ENCODE results near the gene IGFBP3.

The IGFBP3 gene

DNA sequence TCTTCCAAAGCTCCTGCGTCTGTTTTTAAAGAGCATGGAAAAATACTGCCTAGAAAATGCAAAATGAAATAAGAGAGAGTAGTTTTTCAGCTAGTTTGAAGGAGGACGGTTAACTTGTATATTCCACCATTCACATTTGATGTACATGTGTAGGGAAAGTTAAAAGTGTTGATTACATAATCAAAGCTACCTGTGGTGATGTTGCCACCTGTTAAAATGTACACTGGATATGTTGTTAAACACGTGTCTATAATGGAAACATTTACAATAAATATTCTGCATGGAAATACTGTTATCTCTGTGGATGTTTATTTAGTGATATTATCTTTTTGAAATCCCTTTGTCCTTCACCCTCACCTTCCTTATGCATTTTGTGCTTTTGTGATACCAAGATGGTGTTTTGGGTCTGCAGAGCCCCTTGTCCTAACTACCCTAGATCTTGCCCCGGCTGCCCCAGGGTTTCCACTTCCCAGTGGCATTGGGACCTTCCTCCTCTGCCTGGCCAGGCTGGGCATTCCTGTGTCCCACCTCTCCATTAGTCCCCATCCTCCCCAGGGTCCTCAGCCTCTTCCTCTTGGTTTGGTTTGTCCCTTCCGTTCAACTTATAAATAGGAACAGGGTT, 27.6 kb downstream of the IGFBP3 start:
- DNase-seq (no peak), ATAC-seq (ENCODE audit: insufficient read depth, low read depth) (no peak)
- Histone ChIP-seq H3K79me2 (ENCODE audit: insufficient read depth, low read length) (no peaks in the 10 kb centered on the region), H3K9ac (ENCODE audit: low read depth, low read length) (no peak overlapping the region), H4K20me1 (ENCODE audit: insufficient read depth, low read length) (no peaks in the 10 kb centered on the region), H3K27ac (ENCODE audit: low read length) (no peak overlapping the region), H3K36me3 (ENCODE audit: insufficient read depth, low read length) (no peaks in the 10 kb centered on the region), H2AFZ (ENCODE audit: low read depth, low read length) (no peak overlapping the region), H3K9me3 (ENCODE audit: insufficient read depth, low read length, severe bottlenecking) (no peaks in the 10 kb centered on the region), H3K27me3 (ENCODE audit: insufficient read depth, low read length, poor library complexity) (peaks cover 15% of the 10 kb centered on the region), H3K4me3 (ENCODE audit: low read depth in 1 of 2, low read length in 2 of 2) (no peak overlapping the region), H3K4me1 (ENCODE audit: insufficient read depth, low read length) (no peaks in the 10 kb centered on the region), H3K4me2 (ENCODE audit: insufficient read depth, low read length) (no peak overlapping the region)
- TF ChIP-seq EZH2 (IDR thresholded peaks at IDR 0.05; ENCODE audit: borderline replicate concordance, low read depth, low read length, severe bottlenecking): no peak
- TF ChIP-seq CTCF (IDR thresholded peaks at IDR 0.05; ENCODE audit: borderline replicate concordance, extremely low read depth, low read length, poor library complexity, severe bottlenecking): no peak

DNA sequence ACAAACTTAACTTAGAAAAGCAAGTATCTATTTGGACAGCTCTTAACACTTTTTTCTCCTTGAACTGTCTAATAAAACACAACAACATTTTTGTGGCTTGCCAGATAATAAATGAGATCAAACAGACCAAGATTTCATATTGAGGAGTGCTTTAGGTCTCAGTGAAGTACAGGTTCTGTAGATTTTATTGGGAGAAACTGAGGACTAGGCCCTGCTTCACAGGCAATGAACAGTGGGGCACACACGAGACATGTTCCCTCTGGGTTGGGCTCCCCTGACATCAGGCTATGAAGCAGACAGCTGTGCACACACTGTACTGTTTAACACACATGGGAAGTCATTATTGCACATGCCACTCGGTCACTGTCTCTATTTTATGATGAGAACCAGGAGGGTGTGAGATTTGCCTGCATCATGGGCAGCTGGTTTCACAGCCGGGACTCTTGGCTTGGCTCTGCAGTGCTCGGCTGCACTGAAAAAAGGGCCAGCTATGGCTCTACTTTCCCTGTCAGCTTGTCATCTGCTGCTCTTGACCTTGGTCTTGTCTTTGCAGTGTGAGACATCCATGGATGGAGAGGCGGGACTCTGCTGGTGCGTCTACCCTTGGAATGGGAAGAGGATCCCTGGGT, 28.6 kb downstream of the IGFBP3 start:
- Histone ChIP-seq H3K79me2 (ENCODE audit: insufficient read depth, low read length) (no peaks in the 10 kb centered on the region), H3K36me3 (ENCODE audit: insufficient read depth, low read length) (no peaks in the 10 kb centered on the region), H3K4me1 (ENCODE audit: insufficient read depth, low read length) (no peaks in the 10 kb centered on the region), H3K9me3 (ENCODE audit: insufficient read depth, low read length, severe bottlenecking) (no peaks in the 10 kb centered on the region), H4K20me1 (ENCODE audit: insufficient read depth, low read length) (no peaks in the 10 kb centered on the region), H3K4me2 (ENCODE audit: insufficient read depth, low read length) (no peak overlapping the region), H2AFZ (ENCODE audit: low read depth, low read length) (no peak overlapping the region), H3K27ac (ENCODE audit: low read length) (no peak overlapping the region), H3K27me3 (ENCODE audit: insufficient read depth, low read length, poor library complexity) (peaks cover 15% of the 10 kb centered on the region), H3K4me3 (ENCODE audit: low read depth in 1 of 2, low read length in 2 of 2) (no peak overlapping the region), H3K9ac (ENCODE audit: low read depth, low read length) (no peak overlapping the region)
- DNase-seq: no peak
- TF ChIP-seq EZH2 (IDR thresholded peaks at IDR 0.05; ENCODE audit: borderline replicate concordance, low read depth, low read length, severe bottlenecking) (no peak), CTCF (IDR thresholded peaks at IDR 0.05; ENCODE audit: borderline replicate concordance, extremely low read depth, low read length, poor library complexity, severe bottlenecking) (no peak)
- no peak for ATAC-seq (ENCODE audit: insufficient read depth, low read depth)

- TF ChIP-seq CTCF (IDR thresholded peaks at IDR 0.05; ENCODE audit: borderline replicate concordance, extremely low read depth, low read length, poor library complexity, severe bottlenecking) (no peak), EZH2 (IDR thresholded peaks at IDR 0.05; ENCODE audit: borderline replicate concordance, low read depth, low read length, severe bottlenecking) (no peak)
- Histone ChIP-seq H3K4me1 (ENCODE audit: insufficient read depth, low read length) (no peaks in the 10 kb centered on the region), H3K27ac (ENCODE audit: low read length) (no peak overlapping the region), H3K27me3 (ENCODE audit: insufficient read depth, low read length, poor library complexity) (peaks cover 15% of the 10 kb centered on the region), H3K4me3 (ENCODE audit: low read depth in 1 of 2, low read length in 2 of 2) (no peak overlapping the region), H3K9me3 (ENCODE audit: insufficient read depth, low read length, severe bottlenecking) (no peaks in the 10 kb centered on the region), H3K79me2 (ENCODE audit: insufficient read depth, low read length) (no peaks in the 10 kb centered on the region), H2AFZ (ENCODE audit: low read depth, low read length) (no peak overlapping the region), H3K36me3 (ENCODE audit: insufficient read depth, low read length) (no peaks in the 10 kb centered on the region), H3K9ac (ENCODE audit: low read depth, low read length) (no peak overlapping the region), H4K20me1 (ENCODE audit: insufficient read depth, low read length) (no peaks in the 10 kb centered on the region), H3K4me2 (ENCODE audit: insufficient read depth, low read length) (no peak overlapping the region)
- DNase-seq: no peak
- no peak for ATAC-seq (ENCODE audit: insufficient read depth, low read depth)
These were observed 29.3 kb downstream of the IGFBP3 start for GRCh38 chr7:45891462-45892402.
